ENCODE results near the gene APBB3.
"Not testable (repeated sequence)": the region's sequence is repeated elsewhere in the genome, so short reads cannot be mapped to it uniquely, and the experiment has no call there.

Gene APBB3

GRCh38 chr5:140564196-140565023, at the start of gene APBB3, which contains the start of gene SLC35A4:
Gene APBB3, minus strand, starts transcription at chr5:140564598. Its CDS starts 353 bp downstream, at chr5:140564245.
Gene SLC35A4, plus strand, starts transcription at chr5:140564828. Its CDS starts 2,342 bp downstream, at chr5:140567170.
- peak; percentile 96 for DNase-seq

- no peak for DNase-seq
Observed at GRCh38 chr5:140611020-140611521, 46.7 kb upstream of the APBB3 start.

- DNase-seq = peak; percentile 75 to 90
Observed at GRCh38 chr5:140609126-140609525, 44.7 kb upstream of the APBB3 start.

- peak; percentile 19 to 47 for DNase-seq
Observed at GRCh38 chr5:140608722-140609121, 44.3 kb upstream of the APBB3 start.

GRCh38 chr5:140607031-140607430, 42.6 kb upstream of the APBB3 start:
- DNase-seq = no peak

GRCh38 chr5:140605879-140606278, 41.5 kb upstream of the APBB3 start:
- no peak for DNase-seq

GRCh38 chr5:140603734-140604133, 39.3 kb upstream of the APBB3 start:
- no peak for DNase-seq

GRCh38 chr5:140603446-140603698, 39.0 kb upstream of the APBB3 start:
- DNase-seq = not testable (repeated sequence)

- DNase-seq = no peak
Observed at GRCh38 chr5:140602147-140602546, 37.7 kb upstream of the APBB3 start.

- DNase-seq = no peak
Observed at GRCh38 chr5:140600096-140600495, 35.7 kb upstream of the APBB3 start.

- no peak for DNase-seq
Observed at GRCh38 chr5:140598836-140599235, 34.4 kb upstream of the APBB3 start.

GRCh38 chr5:140596321-140596741, 31.9 kb upstream of the APBB3 start:
- DNase-seq = no peak

- DNase-seq = peak; percentile 86 to 88
Observed at GRCh38 chr5:140595538-140596300, 31.3 kb upstream of the APBB3 start.

- DNase-seq = no peak
Observed at GRCh38 chr5:140594169-140594568, 29.8 kb upstream of the APBB3 start.

- DNase-seq = not testable (repeated sequence)
Observed at GRCh38 chr5:140593070-140593469, 28.7 kb upstream of the APBB3 start.

GRCh38 chr5:140591747-140592372, 27.5 kb upstream of the APBB3 start:
- peak; percentile 16 to 31 for DNase-seq

- DNase-seq = no peak
Observed at GRCh38 chr5:140590861-140591260, 26.5 kb upstream of the APBB3 start.

- no peak for DNase-seq
Observed at GRCh38 chr5:140588311-140589070, 24.1 kb upstream of the APBB3 start.

- no peak for DNase-seq
Observed at GRCh38 chr5:140587495-140587894, 23.1 kb upstream of the APBB3 start.

- DNase-seq = not testable (repeated sequence)
Observed at GRCh38 chr5:140579188-140579747, 14.9 kb upstream of the APBB3 start.

GRCh38 chr5:140576776-140577201, 12.4 kb upstream of the APBB3 start:
- DNase-seq = peak in 1 of 2 experiments; percentile 11

GRCh38 chr5:140575309-140575708, 10.9 kb upstream of the APBB3 start:
- DNase-seq = peak in 1 of 2 experiments; percentile 18
